ENCODE data around the gene DNALI1.

GRCh38 chr1:37559080-37559479 is 2.3 kb downstream of the DNALI1 start:
- TF ChIP-seq POLR2AphosphoS5 (IDR thresholded peaks at IDR 0.05; ENCODE audit: low read depth, low read length), result no peak
- no peak for TF ChIP-seq POLR2A (IDR thresholded peaks at IDR 0.05; ENCODE audit: low read depth, low read length)
- TF ChIP-seq TAF1 (IDR thresholded peaks at IDR 0.05; ENCODE audit: borderline replicate concordance, low read depth, low read length), result no peak

Measured in GM12892 (cell line).